ENCODE data around the gene CDC37L1.

DNA sequence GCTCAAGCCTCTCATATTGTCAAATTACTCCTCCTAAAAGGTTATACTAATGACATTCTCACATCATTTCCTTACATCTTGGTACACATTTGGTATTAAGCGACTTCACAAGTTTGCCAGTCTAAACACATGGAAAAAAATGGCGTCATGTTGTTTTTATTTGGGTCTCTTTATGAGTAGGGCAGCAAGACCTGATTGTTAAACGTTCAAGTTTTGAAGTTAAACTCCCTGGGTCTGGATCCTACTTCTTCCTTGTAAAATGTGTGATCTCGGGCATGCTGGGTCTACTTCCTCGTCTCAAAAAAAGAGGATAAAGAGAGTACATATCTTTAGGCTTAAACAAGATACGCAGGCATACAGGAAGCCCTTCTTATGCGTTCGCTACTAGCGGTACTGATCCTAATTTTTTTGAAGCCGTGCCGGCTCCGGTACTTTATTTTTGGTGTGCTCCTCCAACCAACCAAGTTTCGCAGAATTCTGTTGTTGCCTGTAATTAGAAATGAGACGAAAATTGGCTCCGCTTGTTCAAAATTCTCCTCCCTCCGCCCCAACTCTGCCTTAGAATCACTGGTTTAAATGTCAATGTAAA, 596 bp upstream of the CDC37L1 start:
- no peak for TF ChIP-seq POLR2AphosphoS5 (IDR thresholded peaks at IDR 0.05; ENCODE audit: borderline replicate concordance, low read depth, low read length)
- no peak for TF ChIP-seq EZH2 (IDR thresholded peaks at IDR 0.05)

All from SK-N-MC (cell line).